ENCODE measurements around the gene NUFIP2.
"Not testable (repeated sequence)": the region's sequence is repeated elsewhere in the genome, so short reads cannot be mapped to it uniquely, and the experiment has no call there.

The NUFIP2 gene

GRCh38 chr17:29233301-29233700 lies 60.6 kb downstream of the NUFIP2 start:
- no peak overlapping the region for H3K4me3 ChIP-seq (replicated peaks in 1 of 2; ENCODE audit: low read depth in 2 of 2, low read length in 2 of 2)
- TF ChIP-seq CTCF (IDR thresholded peaks at IDR 0.05; ENCODE audit: low read depth, low read length) = no peak
- DNase-seq (ENCODE audit: low read depth in 2 of 2) = no peak

DNA sequence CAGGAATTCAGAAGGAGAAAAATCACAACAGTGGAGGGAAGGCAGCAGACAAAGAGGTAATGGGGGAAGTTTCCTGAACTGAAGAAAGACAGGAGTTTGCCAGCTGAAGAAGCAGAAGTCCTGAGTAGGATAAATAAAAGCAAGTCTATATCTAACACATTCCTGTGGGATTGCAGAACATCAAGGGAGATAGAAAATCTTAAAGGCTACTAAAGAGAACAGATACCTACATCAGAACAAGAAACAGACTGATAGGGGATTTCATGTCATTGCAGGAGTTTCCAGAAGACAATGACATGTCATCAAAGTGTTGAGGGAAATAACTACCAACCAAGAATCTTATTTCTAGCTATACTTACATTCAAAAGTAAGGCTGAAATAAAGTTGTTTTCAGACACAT lies 68.6 kb downstream of the NUFIP2 start:
- no peak for DNase-seq (ENCODE audit: low read depth in 2 of 2)
- no peak overlapping the region for H3K4me3 ChIP-seq (replicated peaks in 1 of 2; ENCODE audit: low read depth in 2 of 2, low read length in 2 of 2)
- no peak for TF ChIP-seq CTCF (IDR thresholded peaks at IDR 0.05; ENCODE audit: low read depth, low read length)

DNA sequence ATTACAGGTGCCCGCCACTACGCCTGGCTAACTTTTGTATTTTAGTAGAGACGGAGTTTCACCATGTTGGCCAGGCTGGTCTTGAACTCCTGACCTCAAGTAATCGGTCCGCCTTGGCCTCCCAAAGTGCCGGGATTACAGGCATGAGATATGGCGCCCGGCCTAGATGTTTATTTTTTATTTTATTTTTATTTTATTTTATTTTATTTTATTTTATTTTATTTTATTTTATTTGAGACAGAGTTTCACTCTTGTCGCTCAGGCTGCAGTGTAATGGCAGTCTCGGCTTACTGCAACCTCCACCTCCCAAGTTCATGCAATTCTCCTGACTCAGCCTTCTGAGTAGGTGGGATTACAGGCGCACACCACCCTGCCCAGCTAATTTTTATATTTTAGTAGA lies 72.6 kb downstream of the NUFIP2 start:
- DNase-seq (ENCODE audit: low read depth in 2 of 2); H3K4me3 ChIP-seq (replicated peaks in 1 of 2; ENCODE audit: low read depth in 2 of 2, low read length in 2 of 2): not testable (repeated sequence)

DNA sequence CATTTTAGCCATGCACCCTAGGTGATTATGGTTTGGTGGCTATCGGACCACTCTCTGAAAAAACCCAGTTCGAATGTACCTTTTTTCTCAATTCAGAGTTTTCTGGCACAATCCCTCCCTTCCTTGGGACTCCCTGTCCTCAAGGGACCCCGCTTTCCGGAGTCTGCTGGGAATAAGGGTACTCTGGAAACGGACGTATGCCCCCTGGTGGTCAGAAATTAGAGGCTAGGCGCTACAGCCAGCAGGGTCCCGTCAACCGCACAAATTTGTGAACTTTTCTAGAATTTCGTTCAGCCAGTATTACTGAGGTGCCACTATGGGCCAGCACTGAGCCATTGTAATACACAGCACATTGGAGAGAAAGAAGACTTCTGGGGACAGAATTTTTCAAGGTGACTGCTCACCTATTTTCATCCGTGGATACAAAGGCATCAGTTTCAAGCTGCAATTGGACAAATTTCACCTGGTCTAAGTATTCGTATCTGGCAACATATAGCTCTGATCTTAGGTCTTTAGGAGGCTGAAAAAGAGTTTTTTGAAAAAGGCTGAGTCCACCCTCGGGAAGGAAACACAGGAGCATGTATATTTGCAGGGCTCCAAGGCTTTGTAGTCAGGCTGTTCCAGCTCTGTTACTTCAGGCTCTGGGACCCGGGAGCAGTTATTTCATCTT lies 74.4 kb downstream of the NUFIP2 start:
- peak; percentile 92 for TF ChIP-seq CTCF (IDR thresholded peaks at IDR 0.05; ENCODE audit: low read depth, low read length)
- H3K4me3 ChIP-seq (replicated peaks in 1 of 2; ENCODE audit: low read depth in 2 of 2, low read length in 2 of 2) = no peak overlapping the region
- DNase-seq (ENCODE audit: low read depth in 2 of 2) = peak; percentile 85 to 90

DNA sequence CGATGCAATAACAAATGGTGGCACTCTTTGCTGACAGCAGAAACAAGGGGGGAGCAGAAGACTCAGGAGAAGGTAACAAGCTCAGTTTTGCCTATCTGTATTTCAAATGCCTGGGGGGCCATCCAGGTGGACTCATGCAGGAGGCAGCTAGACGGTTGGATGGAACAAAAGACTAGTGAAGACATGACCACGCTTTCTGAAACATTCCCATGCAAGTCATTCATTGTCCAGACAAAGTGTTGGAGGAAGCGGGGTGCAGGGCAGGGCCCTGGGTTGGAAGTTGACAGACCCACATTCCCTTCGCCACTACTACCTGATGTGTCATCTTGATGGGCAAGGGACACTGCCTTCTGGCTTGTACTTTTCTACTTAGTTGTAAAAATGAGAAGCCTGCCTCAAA lies 77.1 kb downstream of the NUFIP2 start:
- DNase-seq (ENCODE audit: low read depth in 2 of 2) = no peak
- TF ChIP-seq CTCF (IDR thresholded peaks at IDR 0.05; ENCODE audit: low read depth, low read length) = no peak
- H3K4me3 ChIP-seq (replicated peaks in 1 of 2; ENCODE audit: low read depth in 2 of 2, low read length in 2 of 2) = no peak overlapping the region

DNA sequence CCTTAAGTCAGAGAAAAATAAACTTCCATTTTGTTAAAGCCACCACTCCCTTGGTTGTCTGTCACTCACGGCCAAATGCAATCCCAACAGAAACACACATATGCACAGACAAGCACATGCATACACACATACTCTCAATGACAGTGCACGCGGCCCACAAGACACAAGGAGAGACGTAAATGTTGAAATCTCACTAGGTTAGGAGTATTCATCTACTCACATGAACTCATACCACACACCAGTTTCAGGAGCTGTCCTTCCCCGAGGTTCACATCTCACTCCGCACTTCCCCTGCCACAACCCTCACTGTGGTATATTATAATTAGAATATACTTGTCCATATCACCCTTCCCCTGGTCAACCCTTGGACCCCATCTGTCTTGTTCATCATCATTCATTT lies 77.8 kb downstream of the NUFIP2 start:
- no peak overlapping the region for H3K4me3 ChIP-seq (replicated peaks in 1 of 2; ENCODE audit: low read depth in 2 of 2, low read length in 2 of 2)
- no peak for TF ChIP-seq CTCF (IDR thresholded peaks at IDR 0.05; ENCODE audit: low read depth, low read length)
- no peak for DNase-seq (ENCODE audit: low read depth in 2 of 2)

GRCh38 chr17:29215717-29216116 lies 78.2 kb downstream of the NUFIP2 start:
- DNase-seq (ENCODE audit: low read depth in 2 of 2) = peak; percentile 73 to 77
- TF ChIP-seq CTCF (IDR thresholded peaks at IDR 0.05; ENCODE audit: low read depth, low read length) = no peak
- H3K4me3 ChIP-seq (replicated peaks in 1 of 2; ENCODE audit: low read depth in 2 of 2, low read length in 2 of 2) = no peak overlapping the region

All from cardiac fibroblast (primary cell).